Fibroblast of skin of left quadriceps (primary cell): ENCODE data around the gene FXN.
"Not testable (repeated sequence)": the region's sequence is repeated elsewhere in the genome, so short reads cannot be mapped to it uniquely, and the experiment has no call there.

Experiments used
- DNase-seq, 2 experiments: peaks; one replicate each; pipeline ENCODE4 v3.0.0-alpha.2; 2013; ENCODE audit warnings: low read depth in 2 of 2

The FXN gene

GRCh38 chr9:69070201-69070600 lies 34.6 kb downstream of the FXN start:
- no peak for DNase-seq

DNA sequence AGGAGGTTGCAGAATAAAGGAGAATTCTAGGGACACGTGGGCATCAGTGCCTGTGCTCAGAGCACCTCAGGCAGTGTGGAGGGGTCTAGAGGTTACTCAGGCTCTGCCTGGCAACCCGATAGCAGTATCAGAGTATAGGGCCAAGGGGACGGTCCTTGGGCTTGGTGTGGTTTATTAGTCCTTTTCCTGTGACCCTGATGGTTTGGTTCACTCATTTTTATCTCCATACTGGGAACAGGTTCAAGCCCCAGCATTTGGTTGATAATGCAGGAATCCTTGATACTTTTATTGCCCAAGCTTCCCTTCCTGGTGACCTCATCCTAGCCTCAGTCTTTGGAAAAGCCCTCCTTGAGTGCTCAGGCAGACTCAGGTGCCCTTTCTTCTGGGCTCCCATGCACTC lies 35.5 kb downstream of the FXN start:
- no peak for DNase-seq

GRCh38 chr9:69073103-69073502 lies 37.6 kb downstream of the FXN start:
- DNase-seq: no peak

- DNase-seq: no peak
Measured at GRCh38 chr9:69074801-69075200, 39.2 kb downstream of the FXN start.

DNA sequence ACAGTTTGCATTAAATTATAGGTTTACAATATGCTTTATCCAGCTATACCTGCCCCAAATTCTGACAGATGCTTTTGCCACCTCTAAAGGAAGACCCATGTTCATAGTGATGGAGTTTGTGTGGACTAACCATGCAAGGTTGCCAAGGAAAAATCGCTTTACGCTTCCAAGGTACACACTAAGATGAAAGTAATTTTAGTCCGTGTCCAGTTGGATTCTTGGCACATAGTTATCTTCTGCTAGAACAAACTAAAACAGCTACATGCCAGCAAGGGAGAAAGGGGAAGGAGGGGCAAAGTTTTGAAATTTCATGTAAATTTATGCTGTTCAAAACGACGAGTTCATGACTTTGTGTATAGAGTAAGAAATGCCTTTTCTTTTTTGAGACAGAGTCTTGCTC lies 41.0 kb downstream of the FXN start:
- DNase-seq: no peak

DNA sequence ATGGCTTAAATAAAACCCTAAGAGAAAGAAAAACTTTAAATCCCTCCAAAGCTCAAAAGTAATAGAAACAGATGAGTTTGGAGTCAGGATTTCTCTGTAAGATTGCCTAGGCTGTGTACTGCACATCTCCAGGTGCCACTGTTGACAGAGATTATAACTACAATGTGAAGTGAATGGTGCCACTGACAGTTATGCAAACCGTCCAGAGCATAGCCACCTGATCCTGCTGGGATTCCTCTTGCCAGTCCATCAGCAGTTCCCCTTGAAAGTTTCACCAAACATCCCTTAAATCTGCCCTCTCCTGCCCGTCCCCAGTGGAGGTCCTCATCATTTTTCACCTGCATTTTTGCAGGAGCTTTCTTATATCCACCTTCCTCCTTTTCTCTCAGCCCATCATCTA lies 42.5 kb downstream of the FXN start:
- DNase-seq: no peak

DNA sequence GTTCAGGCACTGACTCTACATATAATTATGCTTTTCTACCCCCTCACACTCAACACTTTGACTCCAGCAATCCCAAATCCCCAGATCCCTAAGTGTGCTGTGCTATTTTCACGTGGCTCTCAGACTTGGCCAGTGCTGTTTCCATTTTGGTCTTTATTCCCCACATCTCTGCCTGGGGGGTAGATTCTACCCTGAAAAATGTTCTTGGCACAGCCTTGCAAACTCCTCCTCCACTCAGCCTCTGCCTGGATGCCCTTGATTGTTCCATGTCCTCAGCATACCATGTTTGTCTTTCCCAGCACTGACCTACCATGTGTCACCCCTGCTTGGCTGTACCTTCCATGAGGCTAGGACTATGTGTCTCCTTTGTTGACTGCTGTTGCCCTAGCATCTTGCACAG lies 43.0 kb downstream of the FXN start:
- no peak for DNase-seq

DNA sequence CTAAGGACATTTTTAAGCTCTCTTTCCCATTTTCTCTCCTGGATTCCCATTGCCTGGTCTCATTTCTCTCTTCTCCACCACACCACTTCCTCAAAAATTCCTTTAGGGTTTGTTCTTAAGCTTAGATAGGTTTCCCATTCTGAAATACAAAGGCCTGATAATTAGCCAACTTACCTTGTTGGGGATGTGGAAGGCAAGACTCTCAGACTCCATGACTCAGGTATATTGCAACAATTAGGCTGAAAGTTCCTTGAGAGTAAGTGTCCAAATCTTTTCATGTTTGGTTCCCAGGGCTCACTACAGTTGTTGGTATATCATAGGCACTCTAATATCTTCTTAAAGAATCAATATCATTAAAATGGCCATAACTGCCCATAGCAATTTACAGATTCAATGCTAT lies 43.6 kb downstream of the FXN start:
- DNase-seq: no peak

DNA sequence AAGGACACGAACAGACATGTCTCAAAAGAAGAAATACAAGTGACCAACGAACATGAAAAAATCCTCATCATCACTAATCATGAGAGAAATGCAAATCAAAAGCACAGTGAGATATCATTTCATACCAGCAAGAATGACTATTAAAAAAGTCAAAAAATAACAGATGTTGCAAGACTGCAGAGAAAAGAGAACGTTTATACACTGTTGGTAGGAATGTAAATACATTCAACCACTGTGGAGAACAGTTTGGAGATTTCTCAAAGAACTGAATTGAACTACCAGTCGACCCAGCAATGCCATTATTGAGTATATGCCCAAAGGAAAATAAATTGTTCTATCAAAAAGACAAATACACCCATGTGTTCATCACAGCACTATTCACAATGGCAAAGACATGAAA lies 45.7 kb downstream of the FXN start:
- DNase-seq: no peak

DNA sequence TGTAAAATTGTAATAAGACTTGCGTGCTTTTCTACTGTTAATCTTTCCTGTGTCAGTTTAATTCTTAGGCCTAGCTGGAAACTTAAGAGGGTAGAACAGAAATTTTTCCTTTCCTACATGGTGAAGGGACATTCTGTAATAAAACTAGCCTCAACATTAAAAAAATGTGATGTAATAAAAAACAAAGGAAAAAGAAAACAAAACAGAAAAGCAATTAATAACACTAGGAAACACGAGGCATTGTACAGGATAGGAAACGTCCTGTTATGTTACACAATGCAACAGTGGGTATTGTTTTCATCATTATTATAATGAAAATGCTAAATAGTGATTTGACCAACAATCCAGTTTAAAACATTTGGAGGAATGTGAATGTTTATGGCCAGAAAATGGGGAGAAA lies 47.8 kb downstream of the FXN start:
- DNase-seq: no peak

- peak; percentile 81 to 86 for DNase-seq
Measured at GRCh38 chr9:69085569-69086283, 50.2 kb downstream of the FXN start.

GRCh38 chr9:69086312-69086711 lies 50.8 kb downstream of the FXN start:
- no peak for DNase-seq

DNA sequence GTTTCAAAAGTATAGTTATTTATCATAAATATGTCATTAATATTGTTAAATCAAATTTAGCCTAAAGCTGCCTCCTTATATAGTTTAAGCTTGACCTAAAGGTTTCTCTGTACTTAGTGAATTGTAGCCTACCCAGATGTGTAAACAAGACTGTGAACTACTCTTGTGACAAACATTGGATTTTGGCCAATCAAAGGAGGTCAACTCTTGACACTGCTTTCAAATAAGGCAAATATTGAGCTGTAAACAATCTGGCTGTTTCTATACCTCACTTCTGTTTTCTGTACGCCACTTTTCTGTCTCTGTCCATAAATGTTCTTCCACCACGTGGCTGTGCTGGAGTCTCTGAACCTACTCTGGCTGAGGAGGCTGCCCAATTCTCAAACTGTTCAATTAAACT lies 51.2 kb downstream of the FXN start:
- no peak for DNase-seq

DNA sequence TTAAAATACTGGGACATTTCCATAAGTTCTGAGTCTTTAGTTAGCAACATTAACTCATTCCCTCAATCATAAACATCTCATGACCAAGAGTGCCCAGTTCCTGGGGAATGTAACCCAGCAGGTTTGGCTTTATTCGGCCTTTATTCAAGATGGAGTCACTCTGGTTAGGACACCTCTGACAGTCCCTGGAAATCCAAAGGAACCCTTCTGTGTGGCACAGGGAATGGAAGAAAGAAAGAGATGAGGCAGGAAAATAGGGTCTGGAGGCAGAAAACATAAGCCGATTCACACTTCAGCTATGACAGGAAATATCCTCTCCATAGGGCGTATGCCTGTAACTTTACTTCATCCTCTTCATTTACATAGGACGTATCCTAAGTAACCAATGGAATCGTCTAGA lies 53.5 kb downstream of the FXN start:
- DNase-seq: no peak

GRCh38 chr9:69089491-69089890 lies 53.9 kb downstream of the FXN start:
- DNase-seq: no peak

DNA sequence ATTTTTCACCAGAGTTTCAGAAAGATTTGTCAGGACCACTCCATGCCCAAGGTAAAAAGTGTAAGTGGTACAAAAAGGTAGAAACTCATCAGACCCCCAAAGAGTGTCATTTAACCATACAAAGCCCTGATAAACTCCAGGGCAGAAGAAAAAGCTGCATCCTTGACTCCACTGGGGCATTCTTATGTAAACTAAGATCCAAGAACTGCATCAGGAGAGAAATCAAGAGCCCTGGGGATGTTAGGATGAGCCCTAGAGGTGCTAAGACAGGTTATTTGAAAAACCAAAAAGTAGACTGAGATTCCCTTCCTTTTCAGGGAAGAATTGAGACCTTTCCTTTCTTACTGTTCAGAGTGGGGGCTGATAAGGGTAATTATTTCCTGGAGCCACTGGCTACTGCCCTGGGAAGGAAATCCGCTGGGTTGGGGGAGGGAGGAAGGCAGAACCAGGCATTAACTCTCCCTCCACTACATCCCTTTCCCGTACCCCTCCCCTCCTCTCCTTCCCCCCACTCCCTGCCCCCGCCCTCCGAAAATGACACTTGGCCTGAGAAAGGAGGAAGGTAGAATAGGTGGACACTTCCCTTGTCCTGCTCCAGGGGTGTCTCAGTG lies 54.7 kb downstream of the FXN start:
- no peak for DNase-seq

DNA sequence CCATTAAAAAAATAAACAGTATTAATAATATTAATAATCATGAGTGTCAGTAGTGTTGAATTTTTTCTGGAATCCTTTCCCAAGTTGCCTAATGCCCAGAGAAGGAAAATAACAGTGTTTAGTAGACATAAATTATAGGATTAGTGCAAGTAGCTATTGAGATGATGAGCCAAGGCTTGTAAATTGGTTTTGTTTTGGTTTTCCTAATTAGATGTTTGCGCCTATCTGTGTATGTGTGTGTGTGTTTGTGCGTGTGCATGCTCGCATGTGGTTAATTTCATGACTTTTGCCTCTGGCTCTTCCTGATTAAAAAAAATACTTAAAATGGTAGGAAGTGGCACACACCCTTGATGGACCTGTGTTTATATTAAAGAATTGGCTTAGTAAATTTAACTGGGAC lies 55.4 kb downstream of the FXN start:
- no peak for DNase-seq

DNA sequence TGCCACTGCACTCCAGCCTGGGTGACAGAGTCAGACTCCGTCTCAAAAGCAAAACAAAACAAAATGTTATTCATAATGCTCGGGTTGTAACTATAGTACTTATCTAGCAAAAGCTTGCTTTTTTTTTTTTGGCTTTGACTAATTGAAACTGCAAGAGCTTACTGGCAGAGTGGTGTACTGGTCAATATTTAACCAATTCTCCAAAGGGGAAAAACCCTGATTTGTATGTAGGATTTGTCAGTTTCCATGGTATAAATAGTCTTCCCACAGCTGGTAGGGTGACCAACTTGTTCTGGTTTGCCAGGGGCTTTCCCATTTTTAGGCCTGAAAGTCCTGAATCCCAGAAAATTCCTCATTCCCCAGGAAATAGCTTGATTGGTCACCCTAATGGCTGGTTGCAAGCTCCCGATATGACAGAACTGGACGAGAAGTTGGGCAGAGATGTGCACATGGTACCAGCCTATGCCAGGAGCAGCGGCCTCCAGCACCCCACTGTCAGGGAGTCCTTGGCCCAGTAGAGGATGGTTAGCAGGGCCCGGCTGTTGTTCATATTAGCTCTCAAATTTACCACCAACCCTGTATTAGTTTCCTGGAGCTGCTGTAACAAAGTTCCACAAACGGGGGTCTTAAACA lies 58.0 kb downstream of the FXN start:
- DNase-seq: no peak

DNA sequence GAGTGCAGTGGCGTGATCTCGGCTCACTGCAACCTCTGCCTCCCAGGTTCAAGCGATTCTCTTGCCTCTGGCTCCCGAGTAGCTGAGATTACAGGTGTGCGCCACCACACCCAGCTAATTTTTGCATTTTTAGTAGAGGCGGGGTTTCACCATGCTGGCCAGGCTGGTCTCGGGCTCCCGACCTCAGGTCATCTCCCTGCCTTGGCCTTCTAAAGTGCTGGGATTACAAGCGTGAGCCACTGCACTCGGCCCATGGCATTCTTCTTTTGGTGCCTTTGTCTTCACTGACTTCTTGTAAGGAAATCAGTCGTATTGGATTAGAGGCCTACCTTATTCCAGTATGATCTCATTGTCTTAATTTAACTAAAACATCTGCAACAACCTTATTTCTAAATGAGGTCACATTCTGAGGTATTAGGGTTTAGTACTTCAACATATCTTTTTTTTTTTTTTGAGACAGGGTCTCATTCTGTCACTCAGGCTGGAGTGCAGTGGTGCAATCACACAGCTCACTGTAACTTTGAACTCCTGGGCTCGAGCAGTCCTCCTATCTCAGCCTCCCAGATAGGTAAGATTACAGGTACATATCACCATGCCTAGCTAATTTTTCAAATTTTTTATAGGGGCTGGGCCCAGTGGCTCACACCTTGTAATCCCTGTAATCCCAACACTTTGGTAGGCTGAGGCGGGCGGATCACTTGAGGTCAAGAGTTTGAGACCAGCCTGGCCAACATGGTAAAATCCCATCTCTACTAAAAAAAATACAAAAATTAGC lies 59.0 kb downstream of the FXN start:
- DNase-seq: not testable (repeated sequence)

- DNase-seq: peak; percentile 56
Measured at GRCh38 chr9:69097064-69097463, 61.5 kb downstream of the FXN start.

DNA sequence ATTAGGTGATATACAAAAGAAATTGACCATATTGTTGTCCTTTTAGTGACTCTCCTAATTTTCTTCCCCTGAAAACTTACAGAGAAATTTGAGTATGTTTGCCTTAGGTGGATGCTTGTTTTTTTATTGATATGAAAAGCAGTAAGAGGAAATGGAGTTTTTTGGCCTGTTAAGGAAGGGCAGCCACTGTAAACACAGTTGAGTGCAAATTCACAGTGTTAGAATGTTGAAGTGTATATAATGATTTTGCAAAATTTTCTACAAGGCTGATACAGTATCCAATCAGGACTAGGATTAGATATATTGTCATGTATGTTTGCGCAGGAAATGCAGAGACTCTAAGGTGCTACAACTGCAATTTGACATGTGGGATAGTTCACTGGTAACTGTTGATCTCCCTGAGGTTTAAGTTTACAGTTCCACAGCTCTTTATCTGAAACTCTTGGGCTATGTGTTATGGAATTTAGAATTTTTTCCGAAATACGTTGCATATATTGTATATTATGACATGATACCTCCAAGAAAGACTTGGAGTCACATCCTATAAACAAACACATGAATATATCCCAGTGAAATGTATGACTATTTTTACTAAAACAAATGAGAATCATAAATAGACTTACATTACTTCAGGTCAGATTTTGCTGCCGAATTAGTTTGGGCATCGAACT lies 62.5 kb downstream of the FXN start:
- no peak for DNase-seq
